HEK293T (cell line): ENCODE data around the gene CD4.

Experiments used
- CTCF ChIA-PET: fragments of 350-600 bp; formaldehyde crosslinking; extraction: SDS; loops from one replicate; lab custom pipeline; 2021; ENCODE audit warnings: antibody characterized with exemption, inconsistent platforms; lab: Yijun Ruan, JAX
- POLR2A ChIA-PET: fragments of 350-600 bp; formaldehyde crosslinking; extraction: SDS; loops from one replicate; lab custom pipeline; 2020; ENCODE audit warnings: antibody characterized with exemption, inconsistent platforms; lab: Yijun Ruan, JAX
- DNase-seq: peaks from one replicate; pipeline ENCODE4 v3.0.0; 2012; ENCODE audit warnings: mixed read lengths; ENCODE audit errors: extremely low spot score
- ARNT ChIP-seq: fragments of 450-650 bp; IDR thresholded peaks from 2 replicates; pipeline ENCODE4 v1.6.1; 2017; ENCODE audit warnings: mild to moderate bottlenecking
- BHLHE40 ChIP-seq: fragments of 450-650 bp; IDR thresholded peaks from 2 replicates; pipeline ENCODE4 v1.6.1; 2016; ENCODE audit warnings: mild to moderate bottlenecking, moderate library complexity, borderline replicate concordance
- CTBP1 ChIP-seq: fragments of 450-650 bp; IDR thresholded peaks from 2 replicates; pipeline ENCODE4 v1.6.1; 2016; ENCODE audit warnings: borderline replicate concordance
- ELF4 ChIP-seq: fragments of 450-650 bp; IDR thresholded peaks from 2 replicates; pipeline ENCODE4 v1.6.1; 2017; ENCODE audit warnings: antibody characterized with exemption
- FOXA1 ChIP-seq: fragments of 450-650 bp; IDR thresholded peaks from 2 replicates; pipeline ENCODE4 v1.6.1; 2016; ENCODE audit warnings: mild to moderate bottlenecking
- FOXK2 ChIP-seq: fragments of 450-650 bp; IDR thresholded peaks from 2 replicates; pipeline ENCODE4 v1.6.1; 2016; ENCODE audit warnings: mild to moderate bottlenecking
- FOXM1 ChIP-seq: fragments of 450-650 bp; IDR thresholded peaks from 2 replicates; pipeline ENCODE4 v1.6.1; 2017; ENCODE audit warnings: mild to moderate bottlenecking, borderline replicate concordance
- HDGF ChIP-seq: fragments of 450-650 bp; IDR thresholded peaks from 2 replicates; pipeline ENCODE4 v1.6.1; 2017; ENCODE audit warnings: antibody characterized with exemption, borderline replicate concordance
- L3MBTL2 ChIP-seq: fragments of 450-650 bp; conservative IDR thresholded peaks from 2 replicates; pipeline ENCODE4 v1.6.1; 2016; ENCODE audit warnings: mild to moderate bottlenecking
- LEF1 ChIP-seq: fragments of 450-650 bp; IDR thresholded peaks from 2 replicates; pipeline ENCODE4 v1.6.1; 2017; ENCODE audit warnings: mild to moderate bottlenecking, borderline replicate concordance
- NFRKB ChIP-seq: fragments of 450-650 bp; IDR thresholded peaks from 2 replicates; pipeline ENCODE4 v1.6.1; 2016; ENCODE audit warnings: mild to moderate bottlenecking, moderate library complexity
- PKNOX1 ChIP-seq: fragments of 450-650 bp; IDR thresholded peaks from 2 replicates; pipeline ENCODE4 v1.6.1; 2016
- SP1 ChIP-seq: fragments of 450-650 bp; IDR thresholded peaks from 2 replicates; pipeline ENCODE4 v1.6.1; 2017
- SUZ12 ChIP-seq: fragments of 450-650 bp; IDR thresholded peaks from 2 replicates; pipeline ENCODE4 v1.6.1; 2016; ENCODE audit warnings: mild to moderate bottlenecking
- TARDBP ChIP-seq: fragments of 450-650 bp; IDR thresholded peaks from 2 replicates; pipeline ENCODE4 v1.6.1; 2016
- ZNF384 ChIP-seq: fragments of 450-650 bp; IDR thresholded peaks from 2 replicates; pipeline ENCODE4 v1.6.1; 2016

CD4 gene

GRCh38 chr12:6753772-6754356 is 35.5 kb upstream of the CD4 start:
- DNase-seq, result no peak
- ChIA-PET POLR2A (interaction anchor here (0.9 to 6.1 kb wide), 38 partner anchors 8 to 283 kb away, joined by 3 to 148 read pairs (median 8); partner anchors contain the start of genes C12orf57, CD4, CDCA3 and COPS7A), CTCF (interaction anchor here (0.6 to 4.7 kb wide), 23 partner anchors 8 to 271 kb away, joined by 3 to 38 read pairs (median 5); partner anchors contain the start of genes CDCA3, GPR162, LAG3 and PTMS)
- no peak for TF ChIP-seq BHLHE40
- no peak for TF ChIP-seq PKNOX1
- no peak for TF ChIP-seq NFRKB
- no peak for TF ChIP-seq SUZ12
- no peak for TF ChIP-seq ZNF384
- no peak for TF ChIP-seq SP1
- no peak for TF ChIP-seq ELF4
- TF ChIP-seq FOXA1, result no peak
- no peak for TF ChIP-seq FOXM1

GRCh38 chr12:6754411-6754810 is 34.9 kb upstream of the CD4 start:
- no peak for TF ChIP-seq CTBP1
- no peak; the same call in 1 of the 2 replicates for TF ChIP-seq PKNOX1
- no peak for TF ChIP-seq SUZ12
- TF ChIP-seq ELF4, result no peak
- no peak for TF ChIP-seq TARDBP
- no peak for TF ChIP-seq SP1
- TF ChIP-seq HDGF, result no peak
- TF ChIP-seq ZNF384, result no peak
- CTCF ChIA-PET, result interaction anchor here (0.6 to 4.7 kb wide), 18 partner anchors 12 to 270 kb away, joined by 3 to 38 read pairs (median 6); partner anchors contain the start of genes GPR162, LAG3, PTMS and SPSB2
- POLR2A ChIA-PET, result interaction anchor here (1.4 to 6.1 kb wide), 18 partner anchors 7 to 141 kb away, joined by 3 to 148 read pairs (median 22); partner anchors contain the start of genes CDCA3, COPS7A, GPR162 and P3H3
- DNase-seq, result no peak

GRCh38 chr12:6757028-6757690 is 32.2 kb upstream of the CD4 start:
- no peak for DNase-seq
- TF ChIP-seq SUZ12 (no peak), ARNT (no peak), SP1 (no peak), BHLHE40 (no peak), PKNOX1 (no peak), NFRKB (no peak), LEF1 (no peak), FOXM1 (no peak)
- POLR2A ChIA-PET, result no interaction called here
- CTCF ChIA-PET, result interaction anchor here (2.2 kb wide), 1 partner anchor 68 kb away, joined by 7 read pairs; no protein-coding TSS in a partner anchor

GRCh38 chr12:6758506-6759095 is 30.7 kb upstream of the CD4 start:
- no peak for TF ChIP-seq TARDBP
- no peak for TF ChIP-seq CTBP1
- TF ChIP-seq L3MBTL2, result no peak
- no peak for TF ChIP-seq FOXK2
- TF ChIP-seq BHLHE40, result no peak
- TF ChIP-seq ARNT, result no peak
- TF ChIP-seq LEF1, result no peak
- TF ChIP-seq HDGF, result no peak
- TF ChIP-seq NFRKB, result no peak
- no peak for TF ChIP-seq ELF4
- no peak for TF ChIP-seq SUZ12
- TF ChIP-seq SP1, result no peak
- TF ChIP-seq PKNOX1, result no peak
- no peak for TF ChIP-seq ZNF384
- DNase-seq, result no peak
- POLR2A ChIA-PET, result interaction anchor here (0.9 kb wide), 1 partner anchor 132 kb away, joined by 4 read pairs; no protein-coding TSS in a partner anchor
- CTCF ChIA-PET, result interaction anchor here (0.7 to 2.2 kb wide), 2 partner anchors 13 to 67 kb away, joined by 3 to 7 read pairs; partner anchors contain the start of gene LAG3

- no peak for DNase-seq
- ChIA-PET CTCF (interaction anchor here (1.0 to 2.2 kb wide), 2 partner anchors 19 to 66 kb away, joined by 4 to 7 read pairs; no protein-coding TSS in a partner anchor), POLR2A (interaction anchor here (1.5 to 2.2 kb wide), 2 partner anchors 36 to 71 kb away, joined by 4 to 8 read pairs; partner anchors contain the start of genes COPS7A and ZNF384)
- TF ChIP-seq L3MBTL2 (no peak), ARNT (no peak), LEF1 (no peak), ZNF384 (no peak), BHLHE40 (no peak), PKNOX1 (no peak), SP1 (no peak), NFRKB (no peak), FOXA1 (no peak), FOXM1 (no peak), SUZ12 (no peak), TARDBP (no peak), CTBP1 (no peak), FOXK2 (no peak), HDGF (no peak), ELF4 (no peak)
Measured at GRCh38 chr12:6759741-6760140, 29.6 kb upstream of the CD4 start.
